Kidney epithelial cell (primary cell): ENCODE measurements around the gene CTRB2. TPM values are rescaled to one million over a fixed set of nuclear protein-coding genes. Genes with fewer than 3 reads are reported as not detected.

ENCODE experiments used
- DNase-seq: peaks from one replicate; pipeline ENCODE4 v3.0.0-alpha.2; 2010; ENCODE audit warnings: low read depth
- H3K27me3 ChIP-seq: 2 replicates; pipeline ENCODE4 v1.6.0; 2011; ENCODE audit warnings: low read length; ENCODE audit not compliant: control insufficient read depth, insufficient read depth
- H3K36me3 ChIP-seq: 2 replicates; pipeline ENCODE4 v1.5.1; 2011; ENCODE audit warnings: low read length; ENCODE audit not compliant: control insufficient read depth, insufficient read depth
- H3K4me3 ChIP-seq: 2 replicates; pipeline ENCODE4 v1.5.1; 2011; ENCODE audit warnings: low read depth, mild to moderate bottlenecking, control low read depth, low read length
- total RNA-seq: library from RNA; depleted of rRNA; stranded (reverse); fragments of >200 nt; gene quantifications from 2 replicates; pipeline ENCODE4 v1.2.3, GENCODE V29; 2015
- TF ChIP-seq, protein P1 (sequence below): IDR thresholded peaks from 2 replicates; pipeline ENCODE4 v1.5.1; 2011; ENCODE audit warnings: mild to moderate bottlenecking, moderate library complexity, low read length, control low read depth, inconsistent platforms; ENCODE audit not compliant: insufficient read depth, poor library complexity, severe bottlenecking

Gene CTRB2
- total RNA-seq, 1 donor from 2014 or later = not detected

DNA sequence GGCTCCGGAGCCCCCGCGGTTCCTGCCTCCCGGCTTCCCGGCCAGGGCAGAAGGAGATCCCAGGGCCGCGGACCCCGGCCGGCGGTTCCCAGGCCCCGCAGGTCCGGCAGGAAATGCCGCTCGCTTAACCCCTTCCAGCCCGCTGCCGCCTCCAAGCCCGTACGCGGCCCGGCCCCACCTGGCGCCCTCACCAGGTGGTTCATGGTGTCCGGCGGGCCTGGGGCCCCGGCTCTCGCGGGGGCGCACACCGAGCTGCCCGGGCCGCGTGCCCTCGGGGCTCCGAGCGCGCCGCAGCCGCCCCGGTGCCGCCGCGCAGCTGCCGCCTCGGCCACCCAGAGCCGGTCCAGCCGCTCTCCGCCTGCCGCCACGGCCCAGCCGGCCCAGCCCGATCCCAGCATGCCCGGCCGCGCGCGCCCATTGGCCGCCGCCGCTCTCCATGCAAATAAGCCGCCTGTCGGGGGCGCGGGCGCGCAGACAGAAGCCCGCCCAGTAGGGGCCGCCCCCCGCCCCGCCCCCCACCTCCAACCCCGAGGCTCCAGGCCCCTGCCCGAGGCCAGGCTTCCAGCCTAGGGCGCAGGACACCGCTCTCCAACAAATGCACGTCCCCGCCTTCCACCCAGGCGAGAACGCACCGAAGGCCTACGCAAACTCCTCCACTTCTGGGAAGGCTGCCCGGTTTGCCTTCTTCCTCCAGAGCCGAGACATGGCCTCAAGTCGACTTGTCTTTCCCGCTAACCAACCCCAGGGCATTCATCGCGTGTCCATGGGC is 44.5 kb upstream of the CTRB2 start, which contains the start of gene BCAR1:
Gene BCAR1 (minus strand): TSS at position 345 of the 769 bp plus-strand sequence. CDS start 142 bp downstream, at position 203.
- H3K4me3 ChIP-seq = peak within 1 kb of the TSS; percentile 88

DNA sequence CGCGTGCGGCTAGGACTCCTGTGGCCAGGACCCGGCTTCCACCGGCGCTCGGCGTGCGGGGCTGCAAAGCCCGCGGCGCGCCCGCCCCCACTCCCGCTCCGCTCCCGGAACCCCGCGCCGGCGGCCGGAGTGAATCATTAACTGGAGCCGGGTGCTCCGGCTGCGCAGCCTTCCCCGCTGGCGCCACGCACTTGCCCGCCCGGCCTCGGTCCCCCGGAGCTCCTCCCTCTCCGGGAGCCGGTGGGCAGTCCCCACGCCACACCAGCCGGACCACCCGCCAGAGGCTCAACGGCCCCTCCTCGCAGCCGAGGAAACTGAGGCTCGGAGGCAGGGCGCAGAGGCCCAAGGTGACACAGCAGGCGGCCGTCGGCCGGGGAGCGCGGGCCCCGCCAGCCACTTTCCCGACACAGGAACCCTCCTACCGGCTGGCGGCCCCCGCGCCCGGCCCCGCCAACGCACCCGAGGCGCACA is 43.9 kb upstream of the CTRB2 start:
- TF ChIP-seq, protein P1, sequence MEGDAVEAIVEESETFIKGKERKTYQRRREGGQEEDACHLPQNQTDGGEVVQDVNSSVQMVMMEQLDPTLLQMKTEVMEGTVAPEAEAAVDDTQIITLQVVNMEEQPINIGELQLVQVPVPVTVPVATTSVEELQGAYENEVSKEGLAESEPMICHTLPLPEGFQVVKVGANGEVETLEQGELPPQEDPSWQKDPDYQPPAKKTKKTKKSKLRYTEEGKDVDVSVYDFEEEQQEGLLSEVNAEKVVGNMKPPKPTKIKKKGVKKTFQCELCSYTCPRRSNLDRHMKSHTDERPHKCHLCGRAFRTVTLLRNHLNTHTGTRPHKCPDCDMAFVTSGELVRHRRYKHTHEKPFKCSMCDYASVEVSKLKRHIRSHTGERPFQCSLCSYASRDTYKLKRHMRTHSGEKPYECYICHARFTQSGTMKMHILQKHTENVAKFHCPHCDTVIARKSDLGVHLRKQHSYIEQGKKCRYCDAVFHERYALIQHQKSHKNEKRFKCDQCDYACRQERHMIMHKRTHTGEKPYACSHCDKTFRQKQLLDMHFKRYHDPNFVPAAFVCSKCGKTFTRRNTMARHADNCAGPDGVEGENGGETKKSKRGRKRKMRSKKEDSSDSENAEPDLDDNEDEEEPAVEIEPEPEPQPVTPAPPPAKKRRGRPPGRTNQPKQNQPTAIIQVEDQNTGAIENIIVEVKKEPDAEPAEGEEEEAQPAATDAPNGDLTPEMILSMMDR = no peak
- Histone ChIP-seq H3K36me3 (no peaks in the 10 kb centered on the region), H3K4me3 (peak overlapping the region; percentile 88), H3K27me3 (no peaks in the 10 kb centered on the region)
- no peak for DNase-seq

More for the DNA sequence above, 44.5 kb upstream of the CTRB2 start, which contains the start of gene BCAR1:
- TF ChIP-seq, protein P1 = no peak
- DNase-seq = no peak
- H3K36me3 ChIP-seq = no peaks in the 10 kb centered on the region
- no peaks in the 10 kb centered on the region for H3K27me3 ChIP-seq

DNA sequence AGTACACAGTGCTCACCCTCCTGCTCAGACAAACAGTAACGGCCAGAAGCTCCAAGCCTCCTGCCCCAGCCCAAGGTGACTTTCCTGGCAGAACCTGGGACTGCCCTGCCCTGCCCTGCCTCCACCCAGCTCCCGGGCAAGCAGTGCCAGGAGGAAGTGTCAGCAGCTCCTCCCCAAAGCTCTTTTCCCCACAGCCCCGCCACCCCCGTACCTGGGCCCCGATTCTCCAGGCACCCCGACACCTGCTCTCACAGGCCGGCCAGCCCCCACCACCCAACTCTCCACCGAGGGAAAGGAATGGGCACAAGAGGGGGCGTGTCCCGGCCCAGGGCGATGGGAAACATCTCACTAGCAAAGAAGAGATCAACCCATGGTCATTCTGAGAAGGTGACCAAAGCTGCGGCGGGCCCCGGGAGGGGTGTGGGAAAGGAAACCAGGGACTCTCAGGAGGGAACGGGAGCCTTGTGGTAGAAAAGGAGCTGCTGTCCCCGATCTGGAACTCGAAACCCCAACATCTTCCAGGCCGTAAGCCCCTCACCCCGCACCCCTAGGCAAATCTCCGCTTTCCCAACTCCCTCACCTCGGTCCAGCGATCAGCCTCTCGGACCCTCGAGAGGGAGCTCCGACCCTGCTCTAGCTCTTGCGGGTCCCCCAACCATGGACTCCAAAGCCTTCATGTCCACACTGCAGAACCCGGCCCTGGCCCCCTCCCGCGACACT is 43.3 kb upstream of the CTRB2 start:
- H3K36me3 ChIP-seq = no peaks in the 10 kb centered on the region
- TF ChIP-seq, protein P1 = no peak
- DNase-seq = no peak
- H3K27me3 ChIP-seq = no peaks in the 10 kb centered on the region
- peak overlapping the region; percentile 88 for H3K4me3 ChIP-seq

DNA sequence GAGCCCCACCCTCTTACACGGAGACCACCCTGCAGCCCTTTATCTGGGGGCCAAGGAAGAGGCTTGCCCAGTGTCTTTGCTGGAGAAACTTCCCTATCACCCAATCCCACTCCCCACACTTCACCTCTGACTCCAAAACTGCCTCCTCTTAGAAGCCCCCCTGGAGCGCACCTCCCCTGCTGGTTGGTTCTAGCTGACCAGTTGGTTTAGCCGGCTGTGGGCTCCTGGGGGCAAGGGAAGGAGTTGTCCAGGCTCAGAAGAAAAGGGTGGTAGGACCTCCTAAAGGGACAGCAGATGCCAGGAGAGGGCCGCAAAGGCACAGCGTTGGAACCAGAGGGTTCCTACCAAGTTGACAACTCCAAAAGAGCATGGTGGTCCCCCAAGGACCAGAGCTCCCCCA is 42.5 kb upstream of the CTRB2 start:
- H3K4me3 ChIP-seq = peak overlapping the region; percentile 88
- TF ChIP-seq, protein P1 = no peak
- DNase-seq = no peak
- no peaks in the 10 kb centered on the region for H3K27me3 ChIP-seq
- no peaks in the 10 kb centered on the region for H3K36me3 ChIP-seq

DNA sequence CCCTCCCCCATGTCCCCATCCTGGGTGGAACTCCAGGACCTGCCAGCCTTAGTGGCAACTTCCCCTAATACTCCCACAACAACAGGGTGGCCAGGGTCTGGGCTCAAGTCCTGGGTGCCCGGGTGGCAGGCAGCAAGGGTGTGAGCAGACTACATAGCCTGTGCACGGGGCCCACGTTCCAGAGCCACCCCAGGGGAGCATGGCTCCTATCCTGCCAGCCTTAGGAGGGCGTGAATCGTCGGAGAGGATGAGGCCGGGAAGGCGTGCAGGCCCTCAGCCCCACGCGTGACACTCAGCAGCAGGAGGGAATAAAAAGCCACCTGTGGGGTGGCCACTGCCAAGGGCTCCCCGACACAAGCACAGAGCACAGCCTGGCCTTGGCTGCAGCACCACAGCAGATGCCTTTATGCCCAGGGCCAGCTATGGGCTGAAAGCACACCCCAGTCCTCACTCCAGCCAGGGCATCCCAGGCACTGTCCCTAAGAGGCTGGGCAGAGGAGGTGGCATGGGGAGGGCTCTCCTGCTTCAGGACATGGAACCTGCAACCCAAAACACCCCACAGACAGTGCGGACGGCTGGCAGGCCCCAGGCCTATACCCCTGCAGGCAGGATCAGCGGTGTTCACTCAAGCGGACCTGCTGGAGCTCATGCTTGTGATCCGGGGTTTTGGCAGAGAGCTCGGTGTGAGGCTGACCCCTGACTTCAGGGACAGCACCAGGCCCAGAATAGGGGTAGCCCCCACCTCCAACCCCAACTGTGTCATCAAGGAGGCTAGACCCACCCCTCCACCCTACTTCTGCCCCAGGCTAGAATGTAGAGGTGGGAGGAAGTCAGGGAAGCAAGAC is 41.8 kb upstream of the CTRB2 start:
- TF ChIP-seq, protein P1 = no peak
- Histone ChIP-seq H3K27me3 (no peaks in the 10 kb centered on the region), H3K36me3 (no peaks in the 10 kb centered on the region), H3K4me3 (peak overlapping the region; percentile 10)
- no peak for DNase-seq
